ENCODE data around the gene DCBLD2.

- no peak for TF ChIP-seq CTCF (conservative IDR thresholded peaks at IDR 0.05; ENCODE audit: low read depth, low read length)
- TF ChIP-seq EZH2 (IDR thresholded peaks at IDR 0.05; ENCODE audit: low read length, unreplicated experiment), result no peak
- TF ChIP-seq EZH2phosphoT487 (IDR thresholded peaks at IDR 0.05; ENCODE audit: borderline replicate concordance, low read length), result no peak
Observed at GRCh38 chr3:98750276-98750919, 151.1 kb downstream of the DCBLD2 start.
